Left ventricle myocardium inferior (tissue), 1 donor: ENCODE measurements around the gene MYH15. TPM values are rescaled to one million over a fixed set of nuclear protein-coding genes. Genes with fewer than 3 reads are reported as not detected.

Experiments used
- DNase-seq: peaks from one replicate; pipeline ENCODE4 v3.0.0-alpha.2; 2020
- H3K27ac ChIP-seq: fragments of 200-600 bp; replicated peaks from 2 replicates; pipeline ENCODE4 v1.8.0; 2021
- H3K27me3 ChIP-seq: fragments of 200-600 bp; 2 replicates; pipeline ENCODE4 v1.8.0; 2021; ENCODE audit warnings: low read depth
- H3K36me3 ChIP-seq: fragments of 200-600 bp; 2 replicates; pipeline ENCODE4 v1.8.0; 2021
- H3K4me1 ChIP-seq: fragments of 200-600 bp; 2 replicates; pipeline ENCODE4 v1.8.0; 2021
- H3K4me3 ChIP-seq: fragments of 200-600 bp; 2 replicates; pipeline ENCODE4 v1.8.0; 2021; ENCODE audit warnings: mild to moderate bottlenecking, moderate library complexity
- H3K9me3 ChIP-seq: fragments of 200-600 bp; replicated peaks from 2 replicates; pipeline ENCODE4 v1.8.0; 2021
- CTCF ChIP-seq: fragments of 200-600 bp; IDR thresholded peaks from 2 replicates; pipeline ENCODE4 v1.8.0; 2021; ENCODE audit warnings: antibody characterized with exemption, mild to moderate bottlenecking, borderline replicate concordance
- intact Hi-C: fragments of 100-400 bp; cut with micrococcal nuclease; formaldehyde crosslinking; loops from one replicate; pipeline ENCODE4 v1.11.0; 2022
- total RNA-seq: library from RNA; stranded (reverse); fragmentation: NEBNext Ultra II Directional; extraction: Animal tissue kit (Norgen Biotek cat#: 25700); gene quantifications from one replicate; pipeline ENCODE4 v1.2.1, GENCODE V29; 2021
- donor health status: DM: no; HTN: yes; CAD: no; lungs with severe emphysema.

Gene MYH15
- total RNA-seq, 1 donor from 2014 or later = 0.22 TPM

GRCh38 chr3:108430540-108430939, 79.9 kb downstream of the MYH15 start:
- no peaks in the 10 kb centered on the region for H3K27me3 ChIP-seq
- H3K4me3 ChIP-seq = no peak overlapping the region
- no peaks in the 10 kb centered on the region for H3K4me1 ChIP-seq
- H3K36me3 ChIP-seq = no peaks in the 10 kb centered on the region
- TF ChIP-seq CTCF = no peak
- intact Hi-C loops = no loop called here
- H3K27ac ChIP-seq = no peak overlapping the region
- no peak for DNase-seq
- H3K9me3 ChIP-seq = no peaks in the 10 kb centered on the region

- no peaks in the 10 kb centered on the region for H3K36me3 ChIP-seq
- no peaks in the 10 kb centered on the region for H3K9me3 ChIP-seq
- intact Hi-C loops = no loop called here
- no peaks in the 10 kb centered on the region for H3K27me3 ChIP-seq
- no peak overlapping the region for H3K27ac ChIP-seq
- TF ChIP-seq CTCF = no peak
- H3K4me1 ChIP-seq = no peaks in the 10 kb centered on the region
- DNase-seq = no peak
- no peak overlapping the region for H3K4me3 ChIP-seq
These were observed 81.8 kb downstream of the MYH15 start for GRCh38 chr3:108428586-108428985.

GRCh38 chr3:108420926-108421325, 89.5 kb downstream of the MYH15 start:
- H3K4me1 ChIP-seq = no peaks in the 10 kb centered on the region
- intact Hi-C loops = no loop called here
- H3K36me3 ChIP-seq = no peaks in the 10 kb centered on the region
- no peak overlapping the region for H3K4me3 ChIP-seq
- no peaks in the 10 kb centered on the region for H3K27me3 ChIP-seq
- H3K27ac ChIP-seq = no peak overlapping the region
- no peak for TF ChIP-seq CTCF
- DNase-seq = no peak
- no peaks in the 10 kb centered on the region for H3K9me3 ChIP-seq

GRCh38 chr3:108416111-108416869, 94.1 kb downstream of the MYH15 start:
- no peak for TF ChIP-seq CTCF

GRCh38 chr3:108415661-108416060, 94.7 kb downstream of the MYH15 start:
- H3K27ac ChIP-seq = no peak overlapping the region

More at GRCh38 chr3:108416111-108416869, 94.1 kb downstream of the MYH15 start:
- Histone ChIP-seq H3K4me1 (no peaks in the 10 kb centered on the region), H3K27me3 (no peaks in the 10 kb centered on the region), H3K36me3 (no peaks in the 10 kb centered on the region), H3K4me3 (no peak overlapping the region), H3K27ac (no peak overlapping the region), H3K9me3 (no peaks in the 10 kb centered on the region)
- DNase-seq = no peak
- intact Hi-C loops = no loop called here

More at GRCh38 chr3:108415661-108416060, 94.7 kb downstream of the MYH15 start:
- no peaks in the 10 kb centered on the region for H3K27me3 ChIP-seq
- DNase-seq = no peak
- no peak overlapping the region for H3K4me3 ChIP-seq
- no peak for TF ChIP-seq CTCF
- no peaks in the 10 kb centered on the region for H3K9me3 ChIP-seq
- H3K36me3 ChIP-seq = no peaks in the 10 kb centered on the region
- intact Hi-C loops = no loop called here
- H3K4me1 ChIP-seq = no peaks in the 10 kb centered on the region
